ENCODE data around the gene SALL4. TPM values are rescaled to one million over a fixed set of nuclear protein-coding genes. Genes with fewer than 3 reads are reported as not detected.
"Not testable (repeated sequence)": the region's sequence is repeated elsewhere in the genome, so short reads cannot be mapped to it uniquely, and the experiment has no call there.

The SALL4 gene
- total RNA-seq, 2 donors from 2014 or later = 0.13 to 0.35 TPM

DNA sequence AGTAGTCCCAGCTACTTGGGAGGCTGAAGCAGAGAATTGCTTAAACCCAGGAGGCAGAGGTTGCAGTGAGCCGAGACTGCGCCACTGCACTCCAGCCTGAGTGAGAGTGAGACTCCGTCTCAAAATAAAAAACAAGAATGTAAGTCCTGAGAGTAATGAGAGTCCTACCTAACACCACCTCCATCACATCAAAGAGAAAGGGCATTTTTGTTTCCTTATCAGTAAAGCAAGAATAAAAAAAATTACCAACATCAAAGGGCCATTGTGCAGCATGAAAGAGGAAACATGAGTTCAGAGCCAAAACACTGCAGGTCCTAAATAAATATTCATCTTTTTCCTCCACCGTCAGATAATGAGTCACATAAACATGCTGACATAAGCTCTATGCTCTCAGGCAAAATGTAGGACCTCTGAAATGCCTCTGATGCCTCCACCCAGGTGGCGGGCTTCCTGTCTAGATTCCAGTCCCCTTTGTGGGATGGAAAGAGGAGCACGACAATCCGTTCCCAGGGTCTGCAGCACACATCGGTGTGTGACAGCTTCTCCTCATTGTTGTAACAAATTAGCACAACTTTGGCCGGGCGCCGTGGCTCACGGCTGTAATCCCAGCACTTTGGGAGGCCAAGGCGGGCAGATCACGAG lies 41.3 kb downstream of the SALL4 start:
- H3K4me1 ChIP-seq = no peaks in the 10 kb centered on the region
- no peak overlapping the region for H3K4me3 ChIP-seq
- no peaks in the 10 kb centered on the region for H3K27me3 ChIP-seq
- no peaks in the 10 kb centered on the region for H3K9me3 ChIP-seq
- no peaks in the 10 kb centered on the region for H3K36me3 ChIP-seq
- H3K9ac ChIP-seq (ENCODE audit: low read depth in 2 of 2, low read length in 2 of 2) = peak overlapping the region in 1 of 2 donors; percentile 19
- intact Hi-C loops (cut with DNase I) = no loop called here
- peak overlapping the region; percentile 86 for H3K27ac ChIP-seq
- DNase-seq = no peak
- TF ChIP-seq, protein P1, sequence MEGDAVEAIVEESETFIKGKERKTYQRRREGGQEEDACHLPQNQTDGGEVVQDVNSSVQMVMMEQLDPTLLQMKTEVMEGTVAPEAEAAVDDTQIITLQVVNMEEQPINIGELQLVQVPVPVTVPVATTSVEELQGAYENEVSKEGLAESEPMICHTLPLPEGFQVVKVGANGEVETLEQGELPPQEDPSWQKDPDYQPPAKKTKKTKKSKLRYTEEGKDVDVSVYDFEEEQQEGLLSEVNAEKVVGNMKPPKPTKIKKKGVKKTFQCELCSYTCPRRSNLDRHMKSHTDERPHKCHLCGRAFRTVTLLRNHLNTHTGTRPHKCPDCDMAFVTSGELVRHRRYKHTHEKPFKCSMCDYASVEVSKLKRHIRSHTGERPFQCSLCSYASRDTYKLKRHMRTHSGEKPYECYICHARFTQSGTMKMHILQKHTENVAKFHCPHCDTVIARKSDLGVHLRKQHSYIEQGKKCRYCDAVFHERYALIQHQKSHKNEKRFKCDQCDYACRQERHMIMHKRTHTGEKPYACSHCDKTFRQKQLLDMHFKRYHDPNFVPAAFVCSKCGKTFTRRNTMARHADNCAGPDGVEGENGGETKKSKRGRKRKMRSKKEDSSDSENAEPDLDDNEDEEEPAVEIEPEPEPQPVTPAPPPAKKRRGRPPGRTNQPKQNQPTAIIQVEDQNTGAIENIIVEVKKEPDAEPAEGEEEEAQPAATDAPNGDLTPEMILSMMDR (IDR thresholded peaks at IDR 0.05) = no peak

DNA sequence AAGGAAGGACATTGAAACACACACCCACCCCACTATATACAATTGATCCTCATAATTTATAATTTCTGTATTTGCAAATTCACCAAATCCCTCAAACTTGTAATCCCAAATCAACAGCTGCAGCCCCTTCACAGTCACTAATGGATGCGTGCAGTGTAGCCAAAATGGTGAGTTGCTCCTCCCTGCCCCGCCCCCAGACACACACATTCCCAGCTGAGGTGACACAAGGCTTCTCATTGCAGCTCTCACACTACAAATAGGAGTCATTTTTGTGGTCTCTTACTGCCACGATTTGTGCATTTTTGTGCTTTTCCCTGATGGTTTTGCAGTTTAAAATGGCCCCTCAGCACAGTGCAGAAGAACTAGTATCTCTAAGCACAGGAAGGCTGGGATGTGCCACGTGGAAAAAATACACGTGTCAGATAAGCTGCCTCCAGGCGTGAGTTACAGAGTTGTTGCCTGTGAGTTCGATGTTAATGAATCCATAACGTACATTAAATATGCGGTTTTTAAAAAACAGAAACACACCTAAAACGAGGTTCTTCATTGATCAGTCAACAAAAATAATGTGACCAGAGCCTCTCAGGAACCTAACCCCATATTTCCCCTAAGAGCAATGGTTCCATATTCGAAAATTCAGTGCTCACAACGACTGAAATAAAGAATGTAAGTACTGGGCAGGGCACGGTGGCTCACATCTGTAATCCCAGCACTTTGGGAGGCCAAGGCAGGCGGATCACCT lies 42.4 kb downstream of the SALL4 start:
- intact Hi-C loops (cut with DNase I) = no loop called here
- no peaks in the 10 kb centered on the region for H3K27me3 ChIP-seq
- H3K9me3 ChIP-seq = no peaks in the 10 kb centered on the region
- H3K9ac ChIP-seq (ENCODE audit: low read depth in 2 of 2, low read length in 2 of 2) = peak overlapping the region in 1 of 2 donors; percentile 31
- TF ChIP-seq, protein P1 (IDR thresholded peaks at IDR 0.05) = no peak
- H3K4me1 ChIP-seq = no peaks in the 10 kb centered on the region
- H3K27ac ChIP-seq = no peak overlapping the region
- no peak overlapping the region for H3K4me3 ChIP-seq
- no peak for DNase-seq
- H3K36me3 ChIP-seq = no peaks in the 10 kb centered on the region

DNA sequence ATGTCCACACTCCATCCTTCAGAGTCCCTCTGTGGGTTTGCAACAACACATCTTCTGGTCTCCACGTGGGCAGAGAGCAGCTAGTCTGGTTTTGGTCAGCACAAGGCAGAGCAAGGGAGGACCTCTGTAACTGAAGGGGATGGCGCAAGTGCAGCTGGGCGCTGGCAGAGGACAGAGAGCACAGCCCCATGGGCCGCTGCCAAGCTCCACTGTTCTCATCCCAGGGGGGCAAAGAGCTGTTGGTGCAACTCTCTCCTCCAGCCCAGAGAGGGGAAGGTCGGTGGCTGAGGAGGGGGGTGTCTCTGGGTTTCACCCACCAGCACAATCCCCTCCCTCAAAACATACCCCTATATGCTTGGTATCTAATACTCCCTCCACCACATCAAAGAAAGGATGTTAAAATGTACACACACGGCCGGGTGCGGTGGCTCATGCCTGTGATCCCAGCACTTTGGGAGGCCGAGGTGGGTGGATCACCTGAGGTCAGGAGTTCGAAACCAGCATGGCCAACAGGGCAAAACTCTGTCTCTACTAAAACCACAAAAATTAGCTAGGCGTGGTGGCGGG lies 43.3 kb downstream of the SALL4 start:
- no peak for DNase-seq
- TF ChIP-seq, protein P1 (IDR thresholded peaks at IDR 0.05) = no peak
- no peaks in the 10 kb centered on the region for H3K27me3 ChIP-seq
- H3K4me3 ChIP-seq = no peak overlapping the region
- intact Hi-C loops (cut with DNase I) = no loop called here
- H3K4me1 ChIP-seq = no peaks in the 10 kb centered on the region
- no peaks in the 10 kb centered on the region for H3K36me3 ChIP-seq
- no peak overlapping the region for H3K27ac ChIP-seq
- H3K9ac ChIP-seq (ENCODE audit: low read depth in 2 of 2, low read length in 2 of 2) = no peak overlapping the region
- H3K9me3 ChIP-seq = no peaks in the 10 kb centered on the region

DNA sequence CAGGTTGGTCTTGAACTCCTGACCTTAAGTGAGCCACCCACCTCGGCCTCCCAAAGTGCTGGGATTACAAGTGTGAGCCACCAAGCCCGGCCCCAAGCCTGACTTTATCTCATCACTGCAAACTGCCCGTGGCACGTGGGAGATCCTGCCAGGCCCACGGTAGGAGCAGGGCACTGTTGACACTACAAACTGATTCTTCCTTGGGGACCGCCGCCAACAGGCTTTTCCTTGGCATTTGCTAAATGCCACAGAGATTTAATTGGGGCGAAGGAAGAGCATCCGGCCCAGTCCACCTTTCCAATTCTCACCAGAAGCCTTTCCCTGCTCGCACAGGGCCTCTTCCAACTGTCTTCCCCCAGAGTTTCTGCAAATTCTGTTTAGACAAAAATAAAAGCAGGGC lies 45.1 kb downstream of the SALL4 start:
- no peaks in the 10 kb centered on the region for H3K4me1 ChIP-seq
- no peaks in the 10 kb centered on the region for H3K27me3 ChIP-seq
- TF ChIP-seq, protein P1 (IDR thresholded peaks at IDR 0.05) = no peak
- H3K9ac ChIP-seq (ENCODE audit: low read depth in 2 of 2, low read length in 2 of 2) = no peak overlapping the region
- no peak for DNase-seq
- no peak overlapping the region for H3K27ac ChIP-seq
- no peaks in the 10 kb centered on the region for H3K36me3 ChIP-seq
- H3K4me3 ChIP-seq = no peak overlapping the region
- no peaks in the 10 kb centered on the region for H3K9me3 ChIP-seq
- intact Hi-C loops (cut with DNase I) = no loop called here

DNA sequence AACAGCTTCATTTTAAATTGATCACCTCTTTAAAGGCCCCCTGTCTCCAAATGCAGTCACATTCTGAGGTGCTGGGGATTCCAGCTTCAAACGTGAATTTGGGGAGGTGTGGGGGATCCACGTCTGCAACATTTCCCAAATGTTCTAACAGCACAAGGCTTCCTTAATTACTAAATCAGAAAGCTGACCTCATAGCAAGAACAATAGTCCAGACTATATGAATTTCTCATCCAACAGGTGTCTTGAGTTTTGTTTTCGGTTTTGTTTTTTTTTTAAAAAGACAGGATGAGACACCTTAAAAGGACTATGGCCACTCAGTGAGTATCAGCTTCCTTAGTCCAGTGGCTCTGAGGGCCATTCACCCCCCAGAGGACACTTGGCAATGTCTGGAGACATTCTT lies 45.7 kb downstream of the SALL4 start:
- intact Hi-C loops (cut with DNase I) = no loop called here
- no peak for DNase-seq
- Histone ChIP-seq H3K9ac (ENCODE audit: low read depth in 2 of 2, low read length in 2 of 2) (no peak overlapping the region), H3K4me3 (no peak overlapping the region), H3K27ac (no peak overlapping the region), H3K36me3 (no peaks in the 10 kb centered on the region), H3K9me3 (no peaks in the 10 kb centered on the region), H3K4me1 (no peaks in the 10 kb centered on the region), H3K27me3 (no peaks in the 10 kb centered on the region)
- TF ChIP-seq, protein P1 (IDR thresholded peaks at IDR 0.05) = no peak

DNA sequence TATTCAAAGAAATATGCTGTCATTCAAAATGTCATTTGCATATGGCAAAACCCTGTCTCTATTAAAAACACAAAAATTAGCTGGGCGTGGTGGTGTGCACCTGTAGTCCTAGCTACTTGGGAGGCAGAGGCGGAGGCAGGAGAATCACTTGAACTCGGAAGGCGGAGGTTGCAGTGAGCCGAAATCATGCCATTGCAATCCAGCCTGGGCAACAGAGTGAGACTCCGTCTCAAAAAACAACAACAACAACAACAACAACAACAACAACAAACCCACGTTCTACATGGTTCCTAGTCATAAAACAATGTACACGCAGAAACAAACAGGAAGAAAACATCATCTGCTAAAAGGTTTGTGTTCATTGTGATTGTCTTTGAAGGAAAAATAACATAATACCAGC lies 49.1 kb downstream of the SALL4 start:
- DNase-seq; H3K4me1 ChIP-seq; H3K36me3 ChIP-seq; H3K27me3 ChIP-seq; H3K4me3 ChIP-seq; intact Hi-C loops (cut with DNase I); H3K9me3 ChIP-seq: not testable (repeated sequence)
- peak overlapping the region in 1 of 2 donors; percentile 12 for H3K9ac ChIP-seq (ENCODE audit: low read depth in 2 of 2, low read length in 2 of 2)
- peak overlapping the region; percentile 75 for H3K27ac ChIP-seq

All from colonic mucosa (tissue), 4 donors.